DMS 273 (cell line): ENCODE measurements around the gene PARP3.

ENCODE experiments used
- DNase-seq: peaks from one replicate; lab custom pipeline; 2025; ENCODE audit not compliant: unreplicated experiment; lab: John Stamatoyannopoulos, UW

PARP3 gene

GRCh38 chr3:51947215-51947900 lies 5.2 kb downstream of the PARP3 start:
- DNase-seq = no peak

GRCh38 chr3:51948016-51948580 lies 5.9 kb downstream of the PARP3 start:
- DNase-seq = no peak

GRCh38 chr3:51949121-51949520 lies 7.0 kb downstream of the PARP3 start:
- DNase-seq = no peak

GRCh38 chr3:51950899-51951298 lies 8.7 kb downstream of the PARP3 start:
- no peak for DNase-seq

GRCh38 chr3:51953445-51953844 lies 11.3 kb downstream of the PARP3 start:
- peak; percentile 26 for DNase-seq

GRCh38 chr3:51954105-51954504 lies 11.9 kb downstream of the PARP3 start:
- no peak for DNase-seq

- DNase-seq = no peak
Measured at GRCh38 chr3:51954713-51955112, 12.6 kb downstream of the PARP3 start.

- peak; percentile 46 for DNase-seq
Measured at GRCh38 chr3:51955175-51955892, 13.2 kb downstream of the PARP3 start, which contains the start of gene GPR62. TSS of gene GPR62 (plus strand) at chr3:51955381. CDS start at chr3:51955653, 272 bp downstream.

GRCh38 chr3:51955893-51956770 lies 14.0 kb downstream of the PARP3 start:
- peak; percentile 11 for DNase-seq

- DNase-seq = no peak
Measured at GRCh38 chr3:51957520-51958205, 15.5 kb downstream of the PARP3 start.

- DNase-seq = no peak
Measured at GRCh38 chr3:51958603-51959521, 16.7 kb downstream of the PARP3 start.

GRCh38 chr3:51959651-51960050 lies 17.5 kb downstream of the PARP3 start:
- DNase-seq = no peak

- no peak for DNase-seq
Measured at GRCh38 chr3:51960386-51960785, 18.2 kb downstream of the PARP3 start.

GRCh38 chr3:51961011-51961410 lies 18.8 kb downstream of the PARP3 start:
- DNase-seq = no peak

- DNase-seq = peak; percentile 53
Measured at GRCh38 chr3:51961602-51962569, 19.7 kb downstream of the PARP3 start.

GRCh38 chr3:51962854-51963530 lies 20.8 kb downstream of the PARP3 start:
- peak; percentile 56 for DNase-seq

GRCh38 chr3:51963951-51964451 lies 21.8 kb downstream of the PARP3 start:
- DNase-seq = peak; percentile 63

- DNase-seq = no peak
Measured at GRCh38 chr3:51964521-51964920, 22.4 kb downstream of the PARP3 start.
